ENCODE measurements around the gene OPCML.

Gene OPCML

DNA sequence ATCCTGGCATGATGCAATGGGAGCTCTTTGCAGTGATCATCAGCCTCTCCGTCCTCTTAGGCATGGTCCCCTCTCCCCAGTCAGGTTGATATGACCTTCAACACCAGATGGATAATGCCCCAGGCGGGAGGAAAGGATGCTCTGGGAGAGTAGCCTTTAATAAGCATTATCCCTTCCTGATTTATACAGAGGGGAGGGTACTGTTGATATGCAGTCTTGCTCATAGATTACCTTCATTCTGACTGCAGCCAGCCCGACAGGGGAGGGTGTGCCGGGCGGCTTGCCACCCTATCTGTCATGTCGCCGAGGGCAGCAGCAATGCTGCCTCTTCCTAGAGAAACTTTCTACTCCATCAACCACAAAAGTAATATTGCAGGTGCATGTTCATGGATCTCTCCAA, 497.4 kb downstream of the OPCML start:
- no peak for DNase-seq (ENCODE audit: low spot score)

DNA sequence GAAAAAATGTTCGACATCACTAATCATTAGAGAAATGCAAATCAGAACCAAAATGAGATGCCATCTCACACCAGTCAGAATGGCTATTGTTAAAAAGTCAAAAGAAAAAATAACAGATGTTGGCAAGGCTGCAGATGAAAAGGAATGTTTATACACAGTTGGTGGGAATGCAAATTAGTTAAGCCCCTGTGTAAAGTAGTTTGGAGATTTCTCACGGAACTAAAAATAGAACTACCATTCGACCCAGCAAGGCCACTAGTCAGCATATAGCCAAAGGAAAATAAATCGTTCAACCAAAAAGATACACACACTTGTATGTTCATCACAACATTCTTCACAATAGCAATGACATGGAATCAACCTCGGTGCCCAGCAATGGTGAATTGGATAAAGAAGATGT, 503.2 kb downstream of the OPCML start:
- no peak for DNase-seq (ENCODE audit: low spot score)

DNA sequence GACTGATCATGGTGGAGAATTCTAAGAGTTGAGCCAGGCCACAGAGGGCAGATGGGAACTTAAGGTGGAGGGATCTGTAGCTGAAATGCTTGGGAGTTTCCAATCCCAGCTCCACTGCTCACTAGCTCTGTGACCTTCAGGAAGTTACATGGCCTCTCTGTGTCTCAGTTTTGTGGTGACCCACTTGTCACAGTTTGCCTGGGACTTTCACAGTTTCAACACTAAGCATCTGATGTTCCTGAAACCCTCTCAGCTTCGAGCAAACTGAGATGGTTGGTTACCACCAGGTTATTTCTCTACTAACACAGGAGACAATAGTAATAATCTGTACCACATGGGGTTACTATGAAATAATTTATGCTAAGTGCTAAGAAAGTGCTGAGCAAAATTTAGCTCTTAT, 505.3 kb downstream of the OPCML start:
- no peak for DNase-seq (ENCODE audit: low spot score)

DNA sequence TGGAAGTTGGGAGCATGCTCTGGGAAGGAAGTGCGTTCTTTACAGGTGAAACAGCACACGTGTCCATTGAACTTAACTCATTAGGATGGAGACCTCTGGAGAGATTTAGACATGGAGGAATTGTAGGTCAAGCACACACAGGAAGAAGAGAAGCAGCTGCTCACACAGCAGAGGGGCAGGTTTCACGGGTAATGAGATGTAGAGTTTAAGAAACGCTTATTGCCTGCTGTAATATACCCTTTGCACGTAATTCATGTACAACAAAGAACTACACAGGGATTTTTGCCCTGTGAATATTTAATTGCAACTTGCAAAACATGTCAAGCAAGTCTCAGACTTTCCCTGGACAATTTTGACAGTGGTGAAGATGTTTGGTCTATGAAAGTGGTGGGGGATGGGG, 508.0 kb downstream of the OPCML start:
- no peak for DNase-seq (ENCODE audit: low spot score)

DNA sequence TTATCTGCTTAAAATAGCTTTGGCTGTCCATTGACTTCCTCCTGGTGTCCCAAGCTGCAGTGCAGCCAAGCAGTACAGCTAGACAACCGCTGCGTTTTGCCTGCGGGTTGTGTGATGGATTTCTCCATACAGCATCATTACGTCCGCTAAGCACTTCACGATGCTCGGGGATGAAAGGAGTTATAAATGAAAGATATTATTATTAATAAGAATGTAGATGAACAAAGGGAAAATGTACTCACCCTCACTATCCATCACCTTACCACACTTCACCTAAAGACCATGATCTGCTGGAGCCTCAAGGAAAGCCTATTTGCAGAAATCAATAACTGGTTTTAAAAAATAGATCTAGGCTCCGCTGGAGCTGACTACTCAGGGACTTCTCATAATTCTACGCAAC, 509.1 kb downstream of the OPCML start:
- no peak for DNase-seq (ENCODE audit: low spot score)

DNA sequence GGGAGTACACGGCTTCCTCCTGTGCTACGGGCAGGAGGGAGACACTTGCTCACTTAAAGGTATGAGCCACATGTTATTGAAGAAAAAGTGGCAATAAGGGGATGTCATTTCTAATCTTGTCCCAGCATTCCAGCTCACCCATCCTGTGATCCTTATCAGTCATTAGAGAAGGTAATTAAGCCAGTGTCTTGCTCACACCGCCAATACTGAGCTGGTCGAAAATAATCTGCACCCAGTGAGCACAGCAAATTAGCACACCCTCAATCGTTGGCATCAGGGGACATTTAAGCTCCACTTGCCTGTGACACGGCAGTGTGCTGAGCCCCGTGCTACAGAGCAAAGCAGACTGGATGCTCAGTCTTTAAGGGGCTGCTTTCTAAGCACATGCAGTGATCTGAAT, 510.7 kb downstream of the OPCML start:
- DNase-seq (ENCODE audit: low spot score): no peak

DNA sequence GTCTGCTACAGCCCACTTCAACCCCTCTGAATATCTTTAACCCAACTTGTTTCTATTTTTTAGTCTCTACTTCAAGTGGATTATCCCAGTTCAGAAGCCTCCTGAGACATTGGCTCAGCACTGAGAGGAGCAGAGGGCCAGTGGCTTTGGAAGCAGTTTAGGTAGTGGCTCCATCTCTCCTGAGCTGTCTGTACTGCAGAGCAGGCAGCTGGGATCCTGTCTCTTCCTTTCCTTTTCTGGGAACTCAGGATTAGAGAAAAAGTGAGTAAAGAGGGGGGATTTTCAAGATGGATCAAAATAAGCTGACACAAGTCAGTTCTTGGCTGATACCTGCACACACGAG, 512.0 kb downstream of the OPCML start:
- no peak for DNase-seq (ENCODE audit: low spot score)

DNA sequence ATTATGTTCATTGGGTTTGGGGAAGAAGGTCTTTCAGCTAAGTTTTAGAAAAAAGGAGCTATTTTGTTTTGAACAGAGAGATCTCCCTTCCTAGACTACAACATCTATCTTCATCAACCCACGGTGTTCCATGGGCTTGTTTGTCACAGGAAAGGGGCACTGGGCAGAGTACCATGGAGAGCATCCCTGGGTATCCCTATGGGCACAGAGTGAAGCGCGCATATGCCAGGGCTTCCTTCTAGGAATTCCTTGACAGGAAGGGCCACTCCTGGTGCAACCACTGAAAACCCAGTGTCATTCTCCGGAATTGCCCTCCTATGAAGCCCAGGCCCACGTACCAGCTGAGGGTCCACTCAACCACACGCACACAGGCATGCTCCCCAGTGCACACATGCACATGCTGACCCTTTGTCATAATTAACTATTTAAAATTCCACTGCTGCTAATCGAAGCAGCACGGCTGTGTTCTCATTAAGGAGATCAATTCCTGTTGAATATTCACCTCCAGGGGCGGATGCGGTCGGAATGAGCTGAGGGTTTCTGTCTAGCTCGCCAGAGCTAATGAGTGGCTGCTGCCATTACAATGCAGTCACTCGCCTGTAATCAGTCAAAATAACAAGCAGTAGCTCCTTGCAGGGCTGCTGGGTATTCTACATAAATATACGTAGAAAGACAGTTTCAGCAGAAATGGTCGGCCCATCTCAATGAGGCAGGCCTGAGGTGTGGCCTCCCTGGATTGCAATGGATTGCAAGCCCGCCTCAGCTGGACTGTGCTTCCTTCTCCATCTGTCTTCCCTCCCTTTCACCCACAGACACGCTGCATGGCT, 512.5 kb downstream of the OPCML start:
- DNase-seq (ENCODE audit: low spot score): no peak

DNA sequence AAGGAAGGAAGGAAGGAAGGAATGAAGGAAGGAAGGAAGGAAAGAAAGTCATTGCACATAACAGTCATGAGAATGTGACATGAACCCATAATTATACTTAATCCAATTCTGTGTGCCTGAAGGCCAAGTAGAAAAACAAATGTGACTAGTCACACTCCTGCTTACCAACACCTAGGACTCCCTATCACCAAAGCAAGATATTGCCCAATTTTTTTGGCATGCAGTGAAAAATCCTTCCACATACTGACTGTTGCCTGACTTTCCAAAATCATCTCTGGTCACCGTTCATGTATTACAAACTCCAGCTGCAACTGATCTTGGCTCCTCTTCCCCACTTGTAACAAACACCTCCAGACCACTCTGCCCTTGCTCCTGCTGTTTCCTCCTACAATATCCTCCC, 516.8 kb downstream of the OPCML start:
- no peak for DNase-seq (ENCODE audit: low spot score)

DNA sequence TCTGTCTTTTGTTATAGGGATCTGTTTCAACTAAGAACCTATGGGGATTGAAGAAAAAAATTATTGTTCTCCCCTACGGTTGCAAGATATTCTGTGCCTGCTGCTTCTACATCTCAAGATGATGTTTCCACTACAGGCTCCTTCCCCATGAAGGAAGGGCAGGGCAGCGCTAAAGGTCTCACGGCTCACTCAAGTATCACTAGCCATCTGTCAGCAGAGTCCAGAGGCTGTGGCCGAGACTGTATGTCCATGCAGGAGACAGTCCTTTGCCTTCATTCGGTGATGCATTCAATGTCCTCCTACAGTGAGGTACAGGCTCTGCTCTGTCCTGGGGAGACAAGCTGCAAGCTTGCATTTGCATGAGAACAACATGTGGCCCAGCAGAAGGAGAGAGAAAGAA, 518.0 kb downstream of the OPCML start:
- DNase-seq (ENCODE audit: low spot score): no peak

DNA sequence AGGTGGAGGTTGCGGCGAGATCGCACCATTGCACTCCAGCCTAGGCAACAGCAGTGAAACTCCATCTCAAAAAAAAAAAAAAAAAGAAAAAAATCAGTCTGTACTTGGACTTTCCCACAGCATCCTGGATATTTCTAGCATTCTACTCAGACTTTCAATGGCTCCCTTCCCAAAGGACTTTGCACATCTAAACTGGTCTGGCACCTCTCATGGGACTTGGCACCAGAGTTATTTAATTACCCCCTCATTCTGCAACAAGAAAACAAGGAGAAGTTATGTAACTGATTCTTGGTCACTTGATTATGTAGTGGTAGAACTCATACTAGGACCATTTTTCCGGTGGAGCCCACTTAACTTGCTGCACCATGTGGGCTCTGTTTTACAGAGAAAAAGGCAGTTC, 519.5 kb downstream of the OPCML start:
- no peak for DNase-seq (ENCODE audit: low spot score)

DNA sequence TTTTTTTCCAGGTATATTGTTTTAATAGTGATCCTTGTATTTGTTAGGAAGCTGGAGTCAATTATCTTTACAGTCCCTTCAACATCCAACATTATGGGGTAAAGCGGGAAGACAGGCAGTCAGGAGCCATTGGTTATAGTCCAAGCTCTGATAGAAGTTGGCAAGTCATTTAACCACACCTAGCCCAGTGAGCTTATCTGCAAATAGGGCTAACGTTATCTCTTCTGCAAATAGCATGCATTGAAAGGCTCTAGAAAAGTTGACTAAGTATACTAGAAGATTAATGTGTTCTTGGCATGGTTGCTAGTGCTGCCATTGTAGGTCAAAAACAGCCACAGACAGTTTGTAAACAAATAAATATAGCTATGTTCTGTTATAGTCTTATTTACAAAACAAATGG, 520.7 kb downstream of the OPCML start:
- no peak for DNase-seq (ENCODE audit: low spot score)

DNA sequence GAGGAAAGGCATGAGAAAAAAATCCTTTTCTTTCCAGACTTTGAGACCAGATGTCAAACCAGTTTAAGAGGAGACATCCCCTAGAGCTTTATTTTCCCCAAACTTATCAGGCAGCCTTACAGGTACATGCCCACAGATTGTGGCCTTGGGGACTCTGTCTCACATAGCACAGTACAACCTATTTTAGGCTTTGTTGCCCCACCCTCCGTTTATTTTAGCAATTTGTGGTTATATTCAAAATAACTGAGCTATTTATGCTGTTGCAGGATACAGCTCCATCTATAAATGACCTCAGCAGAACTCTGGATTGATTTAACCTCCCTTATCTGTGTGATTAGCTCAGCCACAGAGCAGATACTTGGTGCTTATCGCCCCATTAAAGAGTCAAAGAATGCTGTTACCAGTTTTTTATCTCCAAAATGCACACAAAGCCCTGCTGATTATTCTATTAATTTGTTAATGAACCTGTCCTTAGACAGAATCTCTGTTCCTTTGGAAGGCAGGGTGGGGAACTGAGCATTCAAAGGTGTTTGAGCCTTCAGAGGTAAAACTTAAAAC, 525.2 kb downstream of the OPCML start:
- DNase-seq (ENCODE audit: low spot score): no peak

DNA sequence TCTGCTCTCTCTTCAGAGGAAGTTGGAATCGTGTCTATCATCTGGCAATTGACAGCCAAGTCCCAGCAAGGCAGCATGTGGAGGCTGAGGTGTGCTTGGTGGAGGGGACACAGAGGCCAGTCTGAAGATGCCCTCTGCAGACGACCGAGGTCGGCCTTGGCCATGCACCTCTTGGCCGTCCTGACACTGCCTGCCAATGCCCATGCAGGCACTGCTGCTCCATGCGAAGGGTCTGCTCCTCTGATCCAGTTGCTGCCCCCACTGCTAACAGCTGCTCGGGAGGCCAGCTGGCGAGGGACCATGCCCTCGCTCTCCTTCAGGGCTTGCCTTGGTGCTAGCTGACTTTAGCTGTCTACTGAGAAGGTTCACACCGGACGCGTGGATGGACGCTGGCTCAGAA, 527.9 kb downstream of the OPCML start:
- DNase-seq (ENCODE audit: low spot score): no peak

DNA sequence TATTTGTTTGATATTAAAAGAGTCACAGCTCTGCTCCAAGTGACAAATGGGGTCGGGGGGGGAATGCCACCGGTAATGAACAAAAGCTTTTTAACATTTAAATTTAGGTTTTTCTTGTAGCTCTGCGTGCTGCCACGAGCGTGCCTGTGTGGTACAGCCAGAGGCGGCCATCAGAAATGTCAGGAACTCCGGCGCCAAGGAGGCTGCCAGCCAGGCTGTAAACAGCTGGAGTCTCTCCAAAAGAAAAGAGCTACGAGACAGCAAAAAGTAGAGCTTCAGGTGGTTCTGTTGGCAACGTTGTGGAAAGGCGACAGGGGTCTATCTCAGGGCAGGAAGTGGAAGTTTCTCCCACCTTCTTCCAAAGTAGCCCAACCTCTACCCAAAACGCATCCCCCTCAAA, 532.8 kb downstream of the OPCML start:
- no peak for DNase-seq (ENCODE audit: low spot score)

DNA sequence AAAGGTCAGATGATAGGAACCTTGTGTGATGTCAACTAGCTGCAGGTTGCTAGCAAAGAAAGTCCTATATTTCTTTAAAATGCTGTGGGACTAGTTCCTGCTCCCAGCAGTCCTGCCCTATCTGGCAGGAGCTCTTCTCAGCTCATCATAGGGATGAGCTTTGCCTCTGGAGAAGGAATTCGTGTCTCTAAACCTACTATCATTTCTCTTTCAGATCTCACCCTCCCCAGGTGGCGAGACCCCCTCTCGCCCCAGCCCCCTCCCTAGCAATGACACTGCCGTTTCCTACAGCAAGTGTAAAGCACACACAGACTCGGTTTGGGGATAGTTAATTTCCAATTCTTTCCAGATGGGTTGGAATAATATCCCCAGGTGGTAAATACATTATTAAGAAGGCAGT, 533.3 kb downstream of the OPCML start:
- no peak for DNase-seq (ENCODE audit: low spot score)

DNA sequence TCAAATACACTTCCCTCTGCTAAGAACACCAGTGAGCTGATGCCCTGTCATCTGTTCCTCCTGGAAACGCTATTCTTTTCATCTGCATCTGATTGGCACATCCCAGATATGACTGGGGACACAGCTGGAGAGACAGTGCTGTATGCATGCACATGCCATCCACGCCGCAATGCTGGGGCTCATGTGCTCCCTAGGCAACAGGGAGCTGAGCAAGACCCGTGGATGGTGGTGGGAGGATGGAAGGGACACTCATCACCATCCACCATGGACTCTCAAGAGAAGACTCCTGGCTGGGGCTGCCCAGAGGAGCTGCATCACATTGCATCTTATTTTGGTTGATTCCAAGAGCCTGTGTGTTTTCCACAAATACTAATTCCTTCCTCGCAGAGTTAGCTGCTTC, 534.9 kb downstream of the OPCML start:
- no peak for DNase-seq (ENCODE audit: low spot score)

DNA sequence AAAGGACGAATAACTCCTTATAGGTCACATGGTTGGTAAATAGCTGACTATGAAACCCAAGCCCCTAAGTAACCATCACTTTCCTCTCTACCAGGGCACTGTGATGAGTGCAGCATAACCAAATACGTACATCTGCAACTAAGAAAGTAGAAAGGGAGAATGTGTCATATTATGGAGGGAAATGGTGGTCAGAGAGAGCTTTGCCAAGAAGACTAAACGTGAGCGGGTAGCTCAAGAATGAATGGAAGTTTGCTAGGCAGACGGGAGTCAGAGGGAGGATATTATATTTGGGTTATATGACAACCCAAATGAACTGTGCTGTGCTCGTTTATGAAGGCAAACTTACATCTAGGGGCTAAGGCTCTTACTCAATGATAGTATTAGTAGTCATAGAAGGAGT, 537.3 kb downstream of the OPCML start:
- DNase-seq (ENCODE audit: low spot score): no peak

DNA sequence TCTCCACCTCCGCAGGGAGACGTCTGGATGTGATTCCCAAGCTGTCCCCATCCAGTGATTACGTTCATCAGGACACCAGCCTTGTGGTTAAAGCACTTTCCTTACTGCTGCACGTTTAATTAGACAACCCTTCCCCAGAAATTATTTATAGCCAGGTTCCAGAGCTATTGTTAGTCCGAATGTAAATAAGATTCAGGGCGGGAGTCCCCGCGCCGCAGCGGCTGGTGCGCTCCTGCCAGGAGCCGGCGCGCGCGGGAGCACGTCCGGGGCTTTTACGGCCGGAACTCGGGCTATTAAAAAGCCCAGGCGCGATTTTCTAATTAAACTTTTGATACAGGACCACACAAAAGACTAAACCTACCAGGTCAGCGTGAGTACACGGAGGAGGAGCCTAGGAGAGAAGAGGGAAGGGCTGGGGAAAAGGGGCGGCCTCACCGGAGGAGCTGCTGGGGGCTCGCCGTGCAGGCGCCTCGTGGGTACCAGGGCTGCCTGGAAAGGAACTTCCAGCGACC, 538.3 kb downstream of the OPCML start:
- no peak for DNase-seq (ENCODE audit: low spot score)

DNA sequence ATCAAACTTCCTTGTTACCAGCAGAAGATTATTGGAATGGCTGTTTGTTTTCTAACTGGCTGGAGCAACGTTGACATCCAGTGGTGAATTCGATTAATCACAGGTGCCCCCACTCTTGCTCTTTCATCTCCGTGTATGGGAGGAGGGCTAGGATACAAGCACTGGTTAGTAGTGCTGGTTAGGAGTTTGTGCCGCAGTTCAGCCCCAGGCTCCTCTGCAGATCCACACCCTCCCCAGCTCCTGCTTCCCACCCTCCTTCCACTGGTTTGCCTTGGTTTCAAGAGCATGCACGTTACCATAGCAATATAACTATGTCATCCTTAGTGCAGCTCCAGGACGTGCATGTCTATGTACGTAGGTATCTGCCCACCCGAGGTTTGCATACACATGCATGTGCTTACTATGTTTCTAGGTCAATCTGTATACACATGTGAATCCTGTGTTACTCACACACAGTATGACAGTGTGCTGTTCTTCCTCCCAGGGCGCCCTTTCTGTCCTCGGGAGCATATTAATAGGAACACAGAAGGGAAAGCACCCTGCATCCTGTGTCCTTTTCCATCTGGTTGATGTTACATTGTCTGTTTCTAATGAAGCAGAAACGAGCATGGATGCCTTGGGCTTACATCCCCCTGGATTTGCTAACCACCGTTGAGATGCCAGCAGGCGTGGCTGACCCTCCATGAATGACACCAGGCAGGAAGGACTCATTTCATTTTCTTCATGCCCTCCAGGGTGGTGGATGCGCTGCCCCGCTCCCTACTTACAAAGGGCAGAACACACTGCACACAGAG, 539.3 kb downstream of the OPCML start:
- no peak for DNase-seq (ENCODE audit: low spot score)

DNA sequence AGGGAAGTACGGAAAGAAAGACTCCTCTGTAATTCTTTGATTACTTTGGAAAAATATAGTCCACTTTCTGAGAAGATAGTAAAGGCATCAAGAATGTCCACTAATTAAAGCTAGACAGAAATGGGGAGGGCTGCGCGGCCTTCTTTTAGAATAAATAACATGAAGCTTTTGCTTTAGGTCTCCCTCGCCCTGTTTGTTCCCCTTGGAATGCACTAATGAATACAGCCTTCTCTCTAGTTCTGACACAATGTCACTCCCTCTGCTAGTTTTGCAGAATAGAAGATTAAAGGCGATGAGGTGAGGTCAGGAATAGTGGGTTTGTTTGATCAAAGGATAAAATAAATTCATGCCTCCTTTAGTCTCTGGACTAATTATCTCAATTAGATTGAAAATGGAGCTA, 543.9 kb downstream of the OPCML start:
- DNase-seq (ENCODE audit: low spot score): no peak

DNA sequence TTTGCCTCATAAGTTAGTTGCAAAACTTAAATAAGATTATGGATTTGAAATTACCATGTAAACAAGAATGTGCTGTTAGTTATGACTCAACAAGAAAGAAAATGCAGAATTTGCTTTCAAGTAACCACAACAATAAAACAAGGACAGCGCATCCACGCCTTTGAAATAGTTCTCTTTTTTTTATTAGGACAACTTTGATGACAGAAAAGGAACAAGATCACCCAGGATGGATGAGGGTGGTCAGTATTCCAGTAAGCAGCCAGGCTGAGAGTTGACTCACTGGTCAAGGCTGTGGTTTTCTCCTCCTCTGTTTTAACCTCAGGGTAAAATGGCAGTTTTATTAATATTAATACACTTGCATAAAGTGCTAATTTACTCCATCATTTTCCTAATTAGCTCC, 544.4 kb downstream of the OPCML start:
- DNase-seq (ENCODE audit: low spot score): no peak

DNA sequence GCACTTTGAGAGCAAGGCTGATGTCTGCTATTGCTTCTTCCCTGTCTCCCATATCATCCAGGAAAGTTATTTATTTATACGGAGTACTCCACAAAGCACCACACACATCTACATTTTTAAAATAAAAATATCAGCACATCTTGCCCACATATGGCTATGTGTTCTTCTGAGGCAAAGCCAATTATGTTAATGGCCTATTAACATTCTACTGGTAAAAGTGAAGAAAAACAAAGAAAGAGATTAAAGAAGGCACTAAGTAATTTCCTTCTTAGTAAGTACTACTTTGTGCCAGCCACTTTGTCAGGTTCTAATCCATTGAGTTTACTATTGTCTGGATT, 548.7 kb downstream of the OPCML start:
- DNase-seq (ENCODE audit: low spot score): no peak

Data from AG08396 (cell line).